ENCODE data around the gene MAGEB10.

GRCh38 chrX:27797575-27797974 is 10.2 kb upstream of the MAGEB10 start:
- TF ChIP-seq CTCF (IDR thresholded peaks at IDR 0.05) (no peak), POLR2A (IDR thresholded peaks at IDR 0.05) (no peak)
